SJCRH30 (cell line): ENCODE data around the gene TRIO. TPM values are rescaled to one million over a fixed set of nuclear protein-coding genes. Genes with fewer than 3 reads are reported as not detected.
A peak's percentile ranks its signal among the peaks of the same experiment; 100 is the strongest.
"Not testable (repeated sequence)": the region's sequence is repeated elsewhere in the genome, so short reads cannot be mapped to it uniquely, and the experiment has no call there.

Experiments
- DNase-seq, 2 experiments: peaks; one replicate each; pipeline ENCODE4 v3.0.0-alpha.2; 2015 to 2020
- H3K27ac ChIP-seq: fragments of 250-450 bp; sonication (Bioruptor Pico); 2 replicates; pipeline ENCODE4 v1.5.1; 2020; ENCODE audit warnings: mild to moderate bottlenecking, moderate library complexity
- H3K27me3 ChIP-seq: fragments of 250-450 bp; sonication (Bioruptor Pico); 2 replicates; pipeline ENCODE4 v1.5.1; 2020; ENCODE audit warnings: mild to moderate bottlenecking, moderate library complexity
- H3K36me3 ChIP-seq: fragments of 250-450 bp; sonication (Bioruptor Pico); 2 replicates; pipeline ENCODE4 v1.5.1; 2020; ENCODE audit warnings: mild to moderate bottlenecking, moderate library complexity
- H3K4me1 ChIP-seq: fragments of 250-450 bp; sonication (Bioruptor Pico); 2 replicates; pipeline ENCODE4 v1.5.1; 2020; ENCODE audit warnings: mild to moderate bottlenecking, moderate library complexity
- H3K4me3 ChIP-seq: fragments of 250-450 bp; sonication (Bioruptor Pico); 2 replicates; pipeline ENCODE4 v1.5.1; 2020; ENCODE audit warnings: mild to moderate bottlenecking, moderate library complexity
- H3K9me3 ChIP-seq: fragments of 250-450 bp; sonication (Bioruptor Pico); replicated peaks from 2 replicates; pipeline ENCODE4 v1.5.1; 2020; ENCODE audit warnings: mild to moderate bottlenecking, moderate library complexity
- total RNA-seq: library from RNA; depleted of rRNA; stranded (reverse); fragments of >200 nt; shearing (Covaris generic); gene quantifications from 2 replicates; pipeline ENCODE4 v1.2.3, GENCODE V29; 2014

TRIO gene
- total RNA-seq, 1 experiment from 2014 or later = 82.9 TPM

DNA sequence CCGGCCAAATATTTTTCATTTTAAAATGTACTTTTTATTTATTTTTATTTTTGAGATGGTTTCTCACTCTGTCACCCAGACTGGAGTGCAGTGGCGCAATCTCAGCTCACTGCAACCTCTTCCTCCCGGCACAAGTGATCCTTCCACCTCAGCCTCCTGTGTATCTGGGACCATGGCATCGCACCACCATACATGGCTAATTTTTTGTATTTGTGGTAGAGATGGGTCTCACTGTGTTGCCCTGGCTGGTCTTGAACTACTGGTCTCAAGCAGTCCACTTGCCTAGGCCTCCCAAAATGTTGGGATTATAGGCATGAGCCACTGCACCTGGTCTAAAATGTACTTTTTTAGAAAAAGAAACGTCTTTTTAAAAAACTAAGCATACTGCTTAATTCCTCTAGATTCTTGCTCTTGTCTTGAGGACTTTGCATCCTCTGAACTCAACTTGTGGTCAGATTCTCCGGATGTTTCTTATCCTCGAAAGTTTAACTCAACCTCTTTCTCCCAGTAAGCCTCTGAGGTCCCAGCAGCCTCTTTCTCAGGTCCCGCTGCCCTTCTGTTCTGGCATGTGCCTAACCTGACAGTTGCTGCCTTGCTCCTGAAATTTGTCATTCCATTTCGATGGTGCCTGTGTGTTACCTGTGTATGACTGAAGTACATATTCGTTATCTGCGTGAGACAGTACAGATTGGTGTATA is 63.0 kb downstream of the TRIO start:
- no peak overlapping the region for H3K27ac ChIP-seq
- H3K9me3 ChIP-seq = no peaks in the 10 kb centered on the region
- H3K27me3 ChIP-seq = no peaks in the 10 kb centered on the region
- no peak overlapping the region for H3K4me3 ChIP-seq
- H3K4me1 ChIP-seq = peaks cover 25% of the 10 kb centered on the region
- DNase-seq = no peak
- H3K36me3 ChIP-seq = no peaks in the 10 kb centered on the region

DNA sequence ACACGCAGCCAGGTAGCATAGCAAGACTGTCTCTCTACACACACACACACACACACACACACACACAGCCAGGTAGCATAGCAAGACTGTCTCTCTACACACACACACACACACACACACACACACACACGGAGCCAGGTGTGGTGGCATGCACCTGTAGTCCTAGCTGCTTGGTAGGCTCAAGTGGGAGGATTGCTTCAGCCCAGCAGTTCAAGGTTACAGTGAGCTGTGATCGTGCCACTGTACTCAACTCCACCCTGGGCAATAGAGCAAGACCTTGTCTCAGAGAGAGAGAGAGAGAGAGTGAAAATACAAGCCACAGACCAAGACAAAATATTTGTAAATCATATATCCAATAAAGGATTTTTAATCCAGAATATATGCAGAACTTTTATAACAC is 64.3 kb downstream of the TRIO start:
- H3K4me3 ChIP-seq, H3K27me3 ChIP-seq, H3K36me3 ChIP-seq, DNase-seq, H3K9me3 ChIP-seq: not testable (repeated sequence)
- peaks cover 21% of the 10 kb centered on the region for H3K4me1 ChIP-seq
- peak overlapping the region; percentile 32 for H3K27ac ChIP-seq

DNA sequence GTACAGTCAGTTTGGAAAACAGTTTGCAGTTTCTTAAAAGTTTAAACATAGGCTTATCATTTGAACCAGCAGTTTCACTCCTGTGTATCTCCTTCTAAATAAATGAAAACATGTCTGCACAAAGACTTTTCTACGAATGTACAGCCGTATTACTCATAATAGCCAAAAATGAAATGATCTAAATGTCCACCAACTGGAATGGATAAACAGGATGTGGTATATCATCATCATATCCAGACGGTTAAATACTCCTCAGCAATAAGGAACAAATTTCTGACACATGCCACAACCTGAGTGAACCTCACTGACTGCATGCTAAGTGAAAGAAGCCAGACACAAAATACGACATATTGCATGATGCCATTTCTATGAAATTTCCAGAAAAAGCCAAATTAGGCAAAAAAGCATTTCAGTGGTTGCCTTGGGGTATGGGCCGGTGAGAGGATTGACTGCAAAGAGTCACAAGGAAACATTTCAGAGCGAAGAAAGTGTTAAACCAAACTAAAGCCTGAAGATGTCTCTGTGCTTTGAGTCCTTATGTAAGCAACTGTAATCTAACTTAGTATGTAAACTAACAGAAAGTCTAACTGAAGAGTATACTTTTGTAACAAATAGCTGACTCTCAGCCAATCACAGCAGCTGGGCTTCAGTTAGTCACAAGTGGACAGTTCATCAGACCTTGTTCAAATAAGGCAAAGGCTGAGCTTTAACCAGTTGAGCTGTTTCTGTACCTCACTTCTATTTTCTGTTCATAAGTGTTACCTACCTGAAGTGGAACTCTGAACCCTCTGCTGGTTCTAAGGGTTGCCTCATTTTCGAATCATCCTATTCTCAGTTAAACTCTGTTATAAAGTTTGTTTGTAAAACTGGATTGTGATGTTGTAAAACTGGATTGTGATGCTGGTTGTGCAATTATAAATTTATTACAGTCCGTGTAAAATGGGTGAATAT is 65.2 kb downstream of the TRIO start:
- Histone ChIP-seq H3K36me3 (no peaks in the 10 kb centered on the region), H3K27me3 (no peaks in the 10 kb centered on the region), H3K4me1 (peaks cover 14% of the 10 kb centered on the region), H3K27ac (peak overlapping the region; percentile 32), H3K4me3 (no peak overlapping the region), H3K9me3 (no peaks in the 10 kb centered on the region)
- peak in 1 of 2 experiments; percentile 43 for DNase-seq

DNA sequence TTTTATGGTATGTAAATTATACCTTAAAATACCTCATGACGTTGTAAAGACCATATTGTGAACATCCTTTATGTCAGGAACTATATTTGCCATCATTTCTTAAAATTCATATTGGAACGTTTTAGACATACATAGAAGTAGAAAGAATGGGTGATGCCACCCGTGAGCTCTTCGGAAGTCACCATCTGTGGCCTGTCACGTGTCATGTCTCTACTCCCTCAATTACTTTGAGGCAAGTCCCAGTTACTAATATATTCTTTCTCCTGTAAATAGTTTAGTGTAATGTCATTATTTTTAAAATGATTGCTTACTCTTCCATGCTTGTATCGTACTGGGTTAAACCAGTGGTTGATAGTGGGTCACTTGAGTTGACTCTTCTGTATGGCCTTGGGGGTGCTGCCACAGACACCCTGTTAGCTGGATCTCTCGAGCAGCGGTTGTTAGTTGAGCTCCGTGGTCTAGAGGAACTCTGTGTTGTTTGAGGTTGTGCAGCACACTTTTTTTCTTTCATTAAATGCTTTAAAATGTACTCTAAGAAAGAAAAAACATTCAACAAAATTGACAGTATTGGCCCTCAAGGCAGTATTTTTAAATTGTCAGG is 66.2 kb downstream of the TRIO start:
- peaks cover 14% of the 10 kb centered on the region for H3K4me1 ChIP-seq
- no peak for DNase-seq
- H3K27ac ChIP-seq = no peak overlapping the region
- no peaks in the 10 kb centered on the region for H3K36me3 ChIP-seq
- H3K9me3 ChIP-seq = no peaks in the 10 kb centered on the region
- H3K27me3 ChIP-seq = no peaks in the 10 kb centered on the region
- H3K4me3 ChIP-seq = no peak overlapping the region

DNA sequence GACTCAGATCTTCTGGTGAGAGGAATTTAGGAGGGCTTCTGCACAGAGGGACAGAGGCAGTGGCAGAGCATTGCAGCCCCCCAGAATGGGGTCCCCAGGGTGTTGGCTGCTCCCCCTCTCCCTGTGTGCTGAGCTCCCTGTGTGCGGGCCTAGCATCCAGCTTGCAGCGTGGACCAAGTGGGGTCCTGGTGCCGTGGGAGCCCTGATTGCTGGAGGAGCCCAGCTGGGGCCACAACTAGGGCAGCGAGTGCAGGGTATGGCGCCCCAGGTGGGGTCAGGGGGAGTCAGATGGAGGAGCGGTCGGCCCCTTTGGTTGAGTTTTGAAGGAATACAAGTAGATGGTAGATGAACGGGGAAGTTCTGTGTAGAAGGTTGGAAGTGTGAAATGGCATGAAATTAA is 66.7 kb downstream of the TRIO start:
- Histone ChIP-seq H3K4me3 (no peak overlapping the region), H3K4me1 (peaks cover 14% of the 10 kb centered on the region), H3K36me3 (no peaks in the 10 kb centered on the region), H3K9me3 (no peaks in the 10 kb centered on the region), H3K27me3 (no peaks in the 10 kb centered on the region), H3K27ac (no peak overlapping the region)
- no peak for DNase-seq

DNA sequence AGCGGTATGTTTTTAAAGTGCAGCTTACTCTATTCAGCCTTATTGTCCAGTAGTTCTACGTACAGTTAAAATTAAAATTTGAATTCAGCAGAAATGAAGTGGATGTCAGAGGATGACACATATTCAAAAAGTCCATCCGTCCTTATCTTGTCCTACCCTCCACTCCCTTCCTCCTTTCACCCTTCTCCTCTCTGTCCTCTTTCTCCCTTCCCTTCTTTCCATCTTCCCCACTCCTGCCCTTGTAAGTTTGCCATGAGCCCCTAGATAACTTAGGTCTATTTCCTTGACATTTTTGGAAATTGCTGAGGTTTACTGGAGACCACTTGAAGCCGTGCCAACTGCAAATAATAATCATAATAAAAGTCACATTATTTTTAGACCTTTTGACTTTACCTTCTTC is 67.6 kb downstream of the TRIO start:
- H3K27me3 ChIP-seq = no peaks in the 10 kb centered on the region
- no peaks in the 10 kb centered on the region for H3K36me3 ChIP-seq
- no peak overlapping the region for H3K4me3 ChIP-seq
- H3K9me3 ChIP-seq = no peaks in the 10 kb centered on the region
- no peak for DNase-seq
- H3K4me1 ChIP-seq = peaks cover 14% of the 10 kb centered on the region
- no peak overlapping the region for H3K27ac ChIP-seq

DNA sequence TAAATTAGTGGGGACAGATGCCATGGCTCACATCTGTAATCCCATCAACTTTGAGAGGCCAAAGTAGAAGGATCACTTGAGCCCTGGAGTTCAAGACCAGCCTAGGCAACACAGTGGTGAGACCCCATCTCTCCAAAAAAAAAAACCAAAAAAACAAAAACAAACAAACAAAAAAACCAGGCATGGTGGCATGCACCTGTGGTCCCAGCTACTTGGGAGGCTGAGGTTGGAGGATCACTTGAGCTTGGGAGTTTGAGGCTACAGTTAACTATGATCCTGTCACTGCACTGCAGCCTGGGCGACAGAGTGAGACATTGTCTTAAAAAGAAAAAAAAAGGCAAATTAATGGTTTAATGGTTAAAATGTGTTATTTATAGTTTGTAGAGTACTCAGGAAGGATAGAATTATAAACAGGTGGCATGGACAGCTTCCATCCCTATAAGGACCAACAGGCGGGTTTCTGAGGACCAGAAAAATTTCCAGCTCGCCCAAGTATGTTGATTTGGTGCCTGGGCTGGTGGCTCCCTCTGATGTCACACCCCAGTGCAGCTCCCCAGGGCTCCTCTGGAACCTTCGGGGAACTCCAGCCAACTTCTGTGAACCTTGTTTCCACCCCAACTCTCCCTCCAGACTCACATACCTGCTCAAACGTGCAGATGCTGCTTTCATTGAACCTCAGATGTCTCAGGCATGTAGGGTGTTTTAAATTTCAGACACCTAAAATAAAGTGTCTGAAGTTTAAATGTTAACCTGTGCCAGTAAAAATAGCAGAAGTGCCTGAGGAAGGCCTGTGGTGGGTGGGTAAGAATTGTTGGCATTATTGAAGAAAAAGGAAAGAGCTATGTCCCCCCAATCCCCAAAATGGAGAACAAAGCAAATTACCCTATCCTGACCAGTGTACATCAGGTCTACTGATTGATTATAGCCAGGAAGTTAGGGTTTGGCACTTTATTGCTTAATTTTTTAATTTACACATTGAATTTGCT is 69.0 kb downstream of the TRIO start:
- no peak overlapping the region for H3K4me3 ChIP-seq
- H3K36me3 ChIP-seq = no peaks in the 10 kb centered on the region
- H3K9me3 ChIP-seq = no peaks in the 10 kb centered on the region
- peaks cover 20% of the 10 kb centered on the region for H3K4me1 ChIP-seq
- H3K27ac ChIP-seq = no peak overlapping the region
- H3K27me3 ChIP-seq = no peaks in the 10 kb centered on the region
- DNase-seq = no peak

DNA sequence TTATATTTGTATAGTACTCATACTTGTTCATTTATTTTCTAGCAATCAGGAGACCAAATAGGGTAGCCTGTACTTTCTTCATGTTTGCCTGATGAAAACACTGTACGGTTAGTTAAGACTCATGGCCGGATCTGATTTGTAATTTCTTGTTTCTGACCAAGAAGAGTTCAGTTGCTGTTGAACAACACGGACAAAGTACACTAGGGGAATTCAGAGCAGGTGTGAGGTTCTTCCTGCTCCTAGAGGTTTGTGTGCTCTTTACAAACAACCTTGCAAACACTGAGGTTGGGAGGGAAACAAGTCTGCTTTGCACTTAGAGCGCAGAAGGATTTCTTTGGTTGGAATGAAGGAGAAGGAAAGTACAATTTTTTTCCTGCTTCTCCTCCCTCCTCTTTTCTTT is 69.7 kb downstream of the TRIO start:
- Histone ChIP-seq H3K4me1 (peaks cover 16% of the 10 kb centered on the region), H3K4me3 (no peak overlapping the region), H3K27ac (no peak overlapping the region), H3K9me3 (no peaks in the 10 kb centered on the region), H3K27me3 (no peaks in the 10 kb centered on the region), H3K36me3 (no peaks in the 10 kb centered on the region)
- DNase-seq = no peak

DNA sequence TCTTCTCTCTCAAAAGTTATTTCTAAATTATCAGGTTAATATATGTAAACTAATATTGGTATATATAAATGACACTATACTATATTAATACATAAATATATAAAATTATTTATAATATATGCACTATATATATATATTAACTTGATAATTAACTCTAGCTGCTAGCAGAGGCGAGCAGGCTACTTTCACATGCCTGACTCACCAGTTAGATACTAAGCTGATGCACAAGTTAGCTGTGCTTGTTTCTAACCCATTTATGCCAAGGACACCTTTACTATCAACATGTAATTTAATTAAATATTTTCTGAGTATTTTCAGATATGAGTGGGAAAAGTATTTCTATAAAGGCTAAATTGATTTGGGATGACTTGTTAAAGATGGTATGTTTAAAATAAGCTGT is 70.1 kb downstream of the TRIO start:
- Histone ChIP-seq H3K27ac (no peak overlapping the region), H3K4me1 (peaks cover 13% of the 10 kb centered on the region), H3K4me3 (no peak overlapping the region), H3K27me3 (no peaks in the 10 kb centered on the region), H3K9me3 (no peaks in the 10 kb centered on the region), H3K36me3 (no peaks in the 10 kb centered on the region)
- DNase-seq = no peak

DNA sequence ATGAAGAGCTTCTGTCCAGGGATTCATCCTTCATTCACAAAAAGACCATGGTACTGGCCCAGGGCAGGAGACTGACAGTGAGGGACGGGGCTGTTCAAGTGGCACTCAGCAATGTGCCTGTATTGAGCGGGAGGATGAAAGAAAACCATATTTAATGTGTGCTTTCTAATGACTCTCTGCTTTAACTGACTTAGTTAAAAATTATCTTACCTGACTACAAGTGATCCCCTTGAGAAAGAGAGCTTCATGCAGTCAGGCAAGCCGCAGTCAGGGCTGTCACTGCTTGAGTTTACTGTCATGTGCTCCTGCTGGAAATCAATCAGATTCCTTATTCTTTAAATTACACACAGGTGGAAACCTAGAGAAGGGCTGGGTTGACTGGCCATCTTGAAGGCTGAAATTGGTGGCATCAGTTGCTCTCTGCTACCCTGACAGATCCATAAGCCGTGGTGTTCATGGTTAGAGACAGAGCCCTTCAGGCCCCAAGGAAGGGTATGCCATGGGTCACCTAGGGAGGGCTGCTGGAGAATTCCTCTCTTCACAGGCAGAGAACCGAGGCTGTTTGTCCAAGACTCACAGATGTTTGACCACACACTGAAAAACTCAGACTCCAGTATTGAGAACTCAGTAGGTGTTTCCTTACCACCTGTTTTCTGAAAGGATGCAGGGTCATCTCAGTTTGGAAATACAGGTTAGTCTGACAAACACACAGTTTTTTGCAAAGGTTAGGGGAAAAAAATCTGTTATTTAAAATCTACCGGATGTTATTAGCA is 70.9 kb downstream of the TRIO start:
- Histone ChIP-seq H3K36me3 (no peaks in the 10 kb centered on the region), H3K27me3 (no peaks in the 10 kb centered on the region), H3K4me1 (peaks cover 10% of the 10 kb centered on the region), H3K4me3 (no peak overlapping the region), H3K27ac (no peak overlapping the region), H3K9me3 (no peaks in the 10 kb centered on the region)
- no peak for DNase-seq

DNA sequence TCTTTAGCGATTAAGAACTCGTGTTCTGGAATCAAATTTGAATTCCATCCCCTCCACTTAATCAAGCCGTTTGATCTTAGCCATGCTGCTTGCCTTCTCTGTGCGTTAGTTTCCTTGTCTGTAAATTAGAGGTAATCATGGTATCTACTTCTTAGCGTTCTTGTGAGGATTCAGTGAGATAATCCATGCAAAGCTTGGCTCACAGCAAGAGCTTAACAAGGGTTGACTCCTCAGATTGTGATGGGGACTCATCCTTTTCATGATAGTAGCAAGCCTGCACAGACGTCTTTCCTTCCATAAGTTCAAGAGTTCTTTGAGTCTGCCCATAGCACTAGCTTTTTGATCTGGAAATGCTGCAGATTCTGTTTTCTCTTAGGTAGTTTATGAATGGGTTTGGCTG is 72.8 kb downstream of the TRIO start:
- H3K27ac ChIP-seq = no peak overlapping the region
- H3K4me1 ChIP-seq = peaks cover 6% of the 10 kb centered on the region
- H3K9me3 ChIP-seq = no peaks in the 10 kb centered on the region
- H3K36me3 ChIP-seq = no peaks in the 10 kb centered on the region
- H3K27me3 ChIP-seq = no peaks in the 10 kb centered on the region
- no peak overlapping the region for H3K4me3 ChIP-seq
- DNase-seq = no peak

DNA sequence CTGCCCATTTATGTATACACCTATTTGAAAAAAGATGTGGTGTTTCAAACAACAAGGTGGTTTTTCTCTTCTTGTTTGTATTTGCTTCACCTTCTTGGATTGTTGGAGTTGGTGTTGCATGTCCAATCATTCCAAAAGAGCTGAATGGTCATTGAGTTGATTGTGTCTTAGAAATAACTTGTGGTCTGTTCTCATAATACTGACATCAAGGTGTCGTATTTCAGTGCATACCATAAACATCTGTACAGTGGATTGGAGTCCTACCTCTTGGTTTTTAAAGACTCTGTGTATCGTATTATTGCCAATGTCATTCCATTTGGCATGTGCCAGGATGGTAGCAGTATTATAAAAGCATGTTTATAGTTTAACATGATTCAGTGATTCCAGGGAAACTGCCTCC is 73.2 kb downstream of the TRIO start:
- DNase-seq = peak in 1 of 2 experiments; percentile 15
- Histone ChIP-seq H3K27ac (no peak overlapping the region), H3K4me1 (peaks cover 6% of the 10 kb centered on the region), H3K27me3 (no peaks in the 10 kb centered on the region), H3K9me3 (no peaks in the 10 kb centered on the region), H3K4me3 (no peak overlapping the region), H3K36me3 (no peaks in the 10 kb centered on the region)

DNA sequence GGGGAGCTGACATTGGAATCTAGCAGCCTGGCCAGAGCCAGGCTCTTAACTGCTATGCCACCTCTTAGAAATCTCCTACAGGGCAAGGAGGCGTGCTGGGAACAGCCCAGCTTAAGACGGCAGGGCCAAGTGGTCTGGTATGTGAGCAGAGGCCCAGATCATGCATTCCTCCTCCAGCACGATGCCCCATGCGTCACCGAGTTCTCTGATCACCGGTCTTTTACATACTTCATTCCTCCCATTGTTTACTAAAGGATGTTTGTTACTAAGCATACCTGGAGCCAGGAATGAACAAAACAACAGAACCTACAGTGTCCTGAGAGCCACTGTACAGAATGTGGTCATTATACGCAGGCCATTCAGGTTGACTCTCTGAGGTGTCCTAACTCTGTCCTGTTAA is 73.8 kb downstream of the TRIO start:
- Histone ChIP-seq H3K4me3 (no peak overlapping the region), H3K9me3 (no peaks in the 10 kb centered on the region), H3K4me1 (peaks cover 6% of the 10 kb centered on the region), H3K27me3 (no peaks in the 10 kb centered on the region), H3K27ac (no peak overlapping the region), H3K36me3 (no peaks in the 10 kb centered on the region)
- DNase-seq = no peak

DNA sequence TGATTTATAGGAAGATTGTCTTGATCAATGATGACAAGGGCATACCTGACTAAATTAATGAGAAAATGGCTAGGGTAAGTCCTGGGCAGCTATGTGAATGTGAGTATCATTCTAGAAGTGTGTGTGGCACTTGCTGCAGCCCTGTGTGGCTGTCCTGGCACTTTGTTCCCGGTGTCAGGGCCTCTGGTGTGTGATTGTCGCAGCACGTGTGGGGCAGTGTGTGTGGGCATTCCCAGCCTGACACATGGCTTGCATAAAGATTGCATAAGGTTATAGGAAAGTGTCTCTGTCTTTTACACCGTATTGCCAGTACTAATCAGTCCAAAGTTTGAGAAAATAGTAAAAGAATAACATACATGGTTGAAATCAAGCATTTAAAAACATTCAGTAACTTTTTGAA is 74.4 kb downstream of the TRIO start:
- Histone ChIP-seq H3K27ac (no peak overlapping the region), H3K9me3 (no peaks in the 10 kb centered on the region), H3K4me3 (no peak overlapping the region), H3K4me1 (peaks cover 6% of the 10 kb centered on the region), H3K27me3 (no peaks in the 10 kb centered on the region), H3K36me3 (no peaks in the 10 kb centered on the region)
- DNase-seq = no peak
